ENCODE data around the gene CORO6. TPM values are rescaled to one million over a fixed set of nuclear protein-coding genes. Genes with fewer than 3 reads are reported as not detected.

CORO6 gene
- total and polyA plus RNA-seq, 2 experiments from 2014 or later: 2.6 to 5.2 TPM

DNA sequence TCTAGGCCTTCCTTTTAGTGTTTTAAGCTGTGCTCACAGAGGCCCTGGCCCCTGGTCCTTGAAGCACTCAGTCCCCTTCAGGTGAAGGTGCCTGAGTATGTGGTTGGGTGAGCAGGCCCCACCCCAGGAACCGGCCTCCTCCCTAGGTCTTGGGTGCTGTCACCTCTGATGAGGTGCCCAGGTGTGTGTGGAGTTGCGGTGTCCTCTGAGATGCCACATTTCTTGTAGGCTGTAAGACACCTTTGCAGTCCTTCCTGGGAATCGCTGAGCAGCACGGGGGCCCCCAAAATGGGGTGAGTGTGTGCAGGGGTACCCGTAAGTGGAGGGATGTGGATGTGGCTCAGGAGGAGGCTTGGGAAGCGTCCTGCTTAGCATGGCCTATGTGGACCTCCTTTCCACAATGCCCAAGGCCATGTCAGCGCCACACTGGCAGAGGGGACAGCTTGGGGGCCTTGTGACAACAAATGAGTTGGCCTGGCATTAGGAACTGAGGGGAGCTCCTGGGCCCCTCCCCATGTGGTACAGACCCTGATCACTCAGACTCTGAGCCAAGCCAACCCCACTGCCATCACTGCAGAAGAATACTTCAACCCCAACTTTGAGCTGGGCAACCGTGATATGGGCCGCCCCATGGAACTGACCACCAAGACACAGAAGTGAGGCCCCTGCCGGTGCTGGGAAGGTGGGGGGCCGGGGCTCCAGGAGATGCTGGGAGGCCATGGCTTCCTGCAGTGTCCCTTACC is 11.2 kb downstream of the CORO6 start (continued):
- TF ChIP-seq, protein P1, sequence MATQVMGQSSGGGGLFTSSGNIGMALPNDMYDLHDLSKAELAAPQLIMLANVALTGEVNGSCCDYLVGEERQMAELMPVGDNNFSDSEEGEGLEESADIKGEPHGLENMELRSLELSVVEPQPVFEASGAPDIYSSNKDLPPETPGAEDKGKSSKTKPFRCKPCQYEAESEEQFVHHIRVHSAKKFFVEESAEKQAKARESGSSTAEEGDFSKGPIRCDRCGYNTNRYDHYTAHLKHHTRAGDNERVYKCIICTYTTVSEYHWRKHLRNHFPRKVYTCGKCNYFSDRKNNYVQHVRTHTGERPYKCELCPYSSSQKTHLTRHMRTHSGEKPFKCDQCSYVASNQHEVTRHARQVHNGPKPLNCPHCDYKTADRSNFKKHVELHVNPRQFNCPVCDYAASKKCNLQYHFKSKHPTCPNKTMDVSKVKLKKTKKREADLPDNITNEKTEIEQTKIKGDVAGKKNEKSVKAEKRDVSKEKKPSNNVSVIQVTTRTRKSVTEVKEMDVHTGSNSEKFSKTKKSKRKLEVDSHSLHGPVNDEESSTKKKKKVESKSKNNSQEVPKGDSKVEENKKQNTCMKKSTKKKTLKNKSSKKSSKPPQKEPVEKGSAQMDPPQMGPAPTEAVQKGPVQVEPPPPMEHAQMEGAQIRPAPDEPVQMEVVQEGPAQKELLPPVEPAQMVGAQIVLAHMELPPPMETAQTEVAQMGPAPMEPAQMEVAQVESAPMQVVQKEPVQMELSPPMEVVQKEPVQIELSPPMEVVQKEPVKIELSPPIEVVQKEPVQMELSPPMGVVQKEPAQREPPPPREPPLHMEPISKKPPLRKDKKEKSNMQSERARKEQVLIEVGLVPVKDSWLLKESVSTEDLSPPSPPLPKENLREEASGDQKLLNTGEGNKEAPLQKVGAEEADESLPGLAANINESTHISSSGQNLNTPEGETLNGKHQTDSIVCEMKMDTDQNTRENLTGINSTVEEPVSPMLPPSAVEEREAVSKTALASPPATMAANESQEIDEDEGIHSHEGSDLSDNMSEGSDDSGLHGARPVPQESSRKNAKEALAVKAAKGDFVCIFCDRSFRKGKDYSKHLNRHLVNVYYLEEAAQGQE (IDR thresholded peaks at IDR 0.05; ENCODE audit: unreplicated experiment): no peak
- TF ChIP-seq ZNF114 (CRISPR knock-in tag; IDR thresholded peaks at IDR 0.05) (no peak), CTCF (conservative IDR thresholded peaks at IDR 0.05; ENCODE audit: low read depth in 2 of 2) (no peak), ZNF331 (CRISPR knock-in tag; IDR thresholded peaks at IDR 0.05; ENCODE audit: low read depth) (no peak), JUNB (IDR thresholded peaks at IDR 0.05; ENCODE audit: unreplicated experiment) (no peak), NANOG (IDR thresholded peaks at IDR 0.05; ENCODE audit: borderline replicate concordance) (no peak), STAT1 (IDR thresholded peaks at IDR 0.05; ENCODE audit: unreplicated experiment) (no peak), POLR2AphosphoS5 (IDR thresholded peaks at IDR 0.05; ENCODE audit: low read depth) (no peak)

GRCh38 chr17:29610395-29610794 is 12.3 kb downstream of the CORO6 start:
- Histone ChIP-seq H3K4me1 (ENCODE audit: insufficient read depth) (peaks cover 17% of the 10 kb centered on the region), H3K27me3 (ENCODE audit: insufficient read depth) (peaks cover 24% of the 10 kb centered on the region), H3F3A (replicated peaks; ENCODE audit: low read depth) (no peaks in the 10 kb centered on the region), H3K9me2 (ENCODE audit: insufficient read depth) (no peaks in the 10 kb centered on the region), H4K20me1 (replicated peaks; ENCODE audit: insufficient read depth) (peaks cover 7% of the 10 kb centered on the region; the same call in 1 of the 2 replicates), H3K36me3 (ENCODE audit: insufficient read depth) (no peaks in the 10 kb centered on the region; the same call in 1 of the 2 replicates), H3K79me2 (replicated peaks; ENCODE audit: insufficient read depth) (peaks cover 2% of the 10 kb centered on the region; the same call in 1 of the 2 replicates), H2AFZ (no peak overlapping the region), H3K27ac (ENCODE audit: low read depth) (no peak overlapping the region), H3K4me2 (no peak overlapping the region), H3K4me3 (no peak overlapping the region)
- no peak overlapping the region for H3K27ac Mint-ChIP-seq
- peaks cover 4% of the 10 kb centered on the region; the same call in 2 of the 3 replicates for H3K36me3 Mint-ChIP-seq (ENCODE audit: low read depth)
- H3K4me1 Mint-ChIP-seq: peaks cover 18% of the 10 kb centered on the region
- H3K4me3 Mint-ChIP-seq: no peak overlapping the region
- peaks cover 24% of the 10 kb centered on the region for H3K27me3 Mint-ChIP-seq (ENCODE audit: insufficient read depth, low read depth, poor library complexity)
- no peak for TF ChIP-seq ZNF331 (CRISPR knock-in tag; IDR thresholded peaks at IDR 0.05; ENCODE audit: low read depth)
- no peak for DNase-seq (ENCODE audit: low spot score)
- H3K9me3 Mint-ChIP-seq: no peaks in the 10 kb centered on the region; the same call in 2 of the 3 replicates
- no peak for ATAC-seq
